ENCODE measurements around the gene NTMT1.

NTMT1 gene

DNA sequence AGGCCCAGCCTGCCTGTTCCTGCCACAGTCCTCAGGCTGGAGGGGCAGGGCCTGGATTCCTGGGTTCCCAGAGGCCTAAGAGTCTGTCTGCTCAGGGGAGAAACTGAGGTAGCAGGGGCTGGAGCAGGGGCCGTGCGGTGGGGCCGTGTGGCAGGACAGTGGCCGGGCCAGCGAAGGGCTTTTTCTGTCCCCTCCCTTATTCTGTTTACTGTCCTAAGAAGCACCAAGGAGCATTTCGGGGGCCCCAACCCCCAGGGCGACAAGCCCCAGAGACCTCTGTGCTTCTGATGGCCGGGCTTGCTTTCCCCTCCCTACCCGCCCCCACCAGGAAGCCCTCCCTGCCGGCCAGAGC, 22.8 kb downstream of the NTMT1 start:
- H3K79me2 ChIP-seq, result no peaks in the 10 kb centered on the region
- no peak overlapping the region for H3K4me3 ChIP-seq (ENCODE audit: low read depth, low read length)
- no peaks in the 10 kb centered on the region for H3K27me3 ChIP-seq (ENCODE audit: control insufficient read depth, insufficient read depth, low read length)
- H3K4me1 ChIP-seq, result no peaks in the 10 kb centered on the region
- no peaks in the 10 kb centered on the region for H3K36me3 ChIP-seq (ENCODE audit: control insufficient read depth, insufficient read depth, low read length)
- no peak overlapping the region for H2AFZ ChIP-seq
- TF ChIP-seq CTCF (IDR thresholded peaks at IDR 0.05), result no peak
- no peak overlapping the region for H3K4me2 ChIP-seq (ENCODE audit: low read length)
- no peaks in the 10 kb centered on the region for H3K9me3 ChIP-seq (ENCODE audit: control insufficient read depth, low read length)
- H3K27ac ChIP-seq, result no peak overlapping the region
- no peak overlapping the region for H3K9ac ChIP-seq

DNA sequence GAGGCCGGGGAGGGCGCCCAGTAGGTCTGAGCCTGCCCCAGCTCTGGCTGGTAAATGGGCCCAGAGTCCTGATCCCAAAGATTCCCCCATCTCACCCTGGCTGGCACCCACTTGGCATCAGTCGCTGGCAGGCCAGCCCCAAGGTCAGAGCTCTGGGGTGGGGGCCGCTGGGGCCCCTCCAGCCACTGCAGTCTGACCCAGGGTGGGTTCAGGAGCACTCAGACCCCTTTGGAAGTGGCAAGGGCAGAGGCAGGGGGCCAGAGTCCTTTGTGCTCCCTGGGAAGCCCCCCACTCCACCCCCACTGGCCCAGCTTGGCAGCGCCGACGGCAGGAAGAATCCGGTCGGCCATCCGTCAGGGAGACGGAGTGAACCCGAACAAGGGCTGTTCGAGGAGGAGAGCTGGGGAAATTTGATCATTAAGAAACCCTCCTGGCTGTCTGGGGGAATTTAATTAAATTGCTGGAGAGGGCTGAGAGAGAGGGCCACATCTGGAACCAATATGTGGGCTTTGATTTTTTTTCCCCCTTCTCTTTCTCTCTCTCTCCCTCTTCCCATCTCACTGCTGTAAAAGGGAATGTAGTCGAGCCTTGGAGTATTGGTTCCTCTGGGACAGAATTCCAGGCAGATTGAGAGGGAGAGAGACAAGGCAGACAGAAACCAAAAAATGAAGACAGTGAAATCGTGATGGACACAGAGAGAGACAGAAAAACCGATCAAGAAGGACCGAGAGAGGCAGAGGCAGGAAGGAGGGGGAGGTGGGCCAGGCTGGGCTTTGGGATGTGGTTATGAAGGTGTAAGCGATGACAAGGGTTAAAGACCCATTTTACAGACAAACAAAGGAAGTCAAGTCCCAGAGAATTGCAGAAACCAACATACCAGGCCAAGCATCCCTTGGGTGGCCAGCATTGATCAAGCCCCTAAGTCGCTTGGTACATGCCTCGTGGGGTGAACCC, 24.0 kb downstream of the NTMT1 start:
- Histone ChIP-seq H3K9me3 (ENCODE audit: control insufficient read depth, low read length) (no peaks in the 10 kb centered on the region), H3K27me3 (ENCODE audit: control insufficient read depth, insufficient read depth, low read length) (no peaks in the 10 kb centered on the region), H3K27ac (no peak overlapping the region), H3K79me2 (no peaks in the 10 kb centered on the region), H3K4me1 (no peaks in the 10 kb centered on the region), H3K4me3 (ENCODE audit: low read depth, low read length) (no peak overlapping the region), H2AFZ (no peak overlapping the region), H3K36me3 (ENCODE audit: control insufficient read depth, insufficient read depth, low read length) (no peaks in the 10 kb centered on the region), H3K9ac (no peak overlapping the region), H3K4me2 (ENCODE audit: low read length) (no peak overlapping the region)
- no peak for TF ChIP-seq CTCF (IDR thresholded peaks at IDR 0.05)

GRCh38 chr9:129650680-129651235, 24.8 kb downstream of the NTMT1 start:
- Histone ChIP-seq H3K27me3 (ENCODE audit: control insufficient read depth, insufficient read depth, low read length) (no peaks in the 10 kb centered on the region), H3K9me3 (ENCODE audit: control insufficient read depth, low read length) (no peaks in the 10 kb centered on the region), H3K4me3 (ENCODE audit: low read depth, low read length) (no peak overlapping the region), H3K79me2 (no peaks in the 10 kb centered on the region), H3K4me2 (ENCODE audit: low read length) (no peak overlapping the region), H3K36me3 (ENCODE audit: control insufficient read depth, insufficient read depth, low read length) (no peaks in the 10 kb centered on the region), H3K9ac (no peak overlapping the region), H2AFZ (no peak overlapping the region), H3K4me1 (no peaks in the 10 kb centered on the region), H3K27ac (no peak overlapping the region)
- TF ChIP-seq CTCF (IDR thresholded peaks at IDR 0.05), result no peak

GRCh38 chr9:129653823-129654553, 28.0 kb downstream of the NTMT1 start:
- Histone ChIP-seq H3K27me3 (ENCODE audit: control insufficient read depth, insufficient read depth, low read length) (no peaks in the 10 kb centered on the region), H3K9me3 (ENCODE audit: control insufficient read depth, low read length) (no peaks in the 10 kb centered on the region), H3K9ac (no peak overlapping the region), H3K4me3 (ENCODE audit: low read depth, low read length) (no peak overlapping the region), H3K27ac (no peak overlapping the region), H3K79me2 (no peaks in the 10 kb centered on the region), H2AFZ (no peak overlapping the region), H3K4me2 (ENCODE audit: low read length) (no peak overlapping the region), H3K36me3 (ENCODE audit: control insufficient read depth, insufficient read depth, low read length) (no peaks in the 10 kb centered on the region), H3K4me1 (no peaks in the 10 kb centered on the region)
- TF ChIP-seq CTCF (IDR thresholded peaks at IDR 0.05), result no peak
